ENCODE measurements around the gene SUSD3. TPM values are rescaled to one million over a fixed set of nuclear protein-coding genes. Genes with fewer than 3 reads are reported as not detected.

Gene SUSD3
- polyA plus RNA-seq, 1 experiment = 1.9 TPM

GRCh38 chr9:93061260-93061751, 2.8 kb downstream of the SUSD3 start:
- Histone ChIP-seq H3K36me3 (ENCODE audit: control insufficient read depth, insufficient read depth, low read length) (no peaks in the 10 kb centered on the region), H3K27me3 (ENCODE audit: control insufficient read depth, insufficient read depth, low read length) (no peaks in the 10 kb centered on the region), H3K4me3 (ENCODE audit: low read depth, low read length) (no peak overlapping the region)
- CTCF ChIA-PET = no interaction called here
- TF ChIP-seq CTCF (IDR thresholded peaks at IDR 0.05; ENCODE audit: insufficient read depth, low read depth, low read length) = no peak
- POLR2A ChIA-PET = no interaction called here
- no peak for DNase-seq (ENCODE audit: low read depth)

GRCh38 chr9:93061791-93062763, 3.6 kb downstream of the SUSD3 start:
- no peak for DNase-seq (ENCODE audit: low read depth)
- TF ChIP-seq CTCF (IDR thresholded peaks at IDR 0.05; ENCODE audit: insufficient read depth, low read depth, low read length) = no peak
- Histone ChIP-seq H3K4me3 (ENCODE audit: low read depth, low read length) (no peak overlapping the region), H3K36me3 (ENCODE audit: control insufficient read depth, insufficient read depth, low read length) (no peaks in the 10 kb centered on the region), H3K27me3 (ENCODE audit: control insufficient read depth, insufficient read depth, low read length) (no peaks in the 10 kb centered on the region; the same call in 1 of the 2 replicates)
- CTCF ChIA-PET = no interaction called here
- POLR2A ChIA-PET = no interaction called here

- no peak for TF ChIP-seq CTCF (IDR thresholded peaks at IDR 0.05; ENCODE audit: insufficient read depth, low read depth, low read length)
- Histone ChIP-seq H3K36me3 (ENCODE audit: control insufficient read depth, insufficient read depth, low read length) (no peaks in the 10 kb centered on the region), H3K4me3 (ENCODE audit: low read depth, low read length) (no peak overlapping the region), H3K27me3 (ENCODE audit: control insufficient read depth, insufficient read depth, low read length) (no peaks in the 10 kb centered on the region; the same call in none of the 2 replicates)
- DNase-seq (ENCODE audit: low read depth) = no peak
- CTCF ChIA-PET = no interaction called here
- POLR2A ChIA-PET = no interaction called here
Observed at GRCh38 chr9:93064392-93065134, 6.1 kb downstream of the SUSD3 start.

- Histone ChIP-seq H3K27me3 (ENCODE audit: control insufficient read depth, insufficient read depth, low read length) (no peaks in the 10 kb centered on the region; the same call in none of the 2 replicates), H3K4me3 (ENCODE audit: low read depth, low read length) (no peak overlapping the region), H3K36me3 (ENCODE audit: control insufficient read depth, insufficient read depth, low read length) (no peaks in the 10 kb centered on the region)
- TF ChIP-seq CTCF (IDR thresholded peaks at IDR 0.05; ENCODE audit: insufficient read depth, low read depth, low read length) = no peak
- no peak for DNase-seq (ENCODE audit: low read depth)
- CTCF ChIA-PET = no interaction called here
- POLR2A ChIA-PET = no interaction called here
Observed at GRCh38 chr9:93065135-93065720, 6.7 kb downstream of the SUSD3 start.
